GM18907 (cell line): ENCODE measurements around the gene SCN8A.

ENCODE experiments used
- ATAC-seq: cut with Tn5 transposase; IDR thresholded peaks from one replicate; pipeline ENCODE4 v1.9.1; 2021; ENCODE audit warnings: mild to moderate bottlenecking, moderate library complexity; ENCODE audit not compliant: unreplicated experiment

SCN8A gene

DNA sequence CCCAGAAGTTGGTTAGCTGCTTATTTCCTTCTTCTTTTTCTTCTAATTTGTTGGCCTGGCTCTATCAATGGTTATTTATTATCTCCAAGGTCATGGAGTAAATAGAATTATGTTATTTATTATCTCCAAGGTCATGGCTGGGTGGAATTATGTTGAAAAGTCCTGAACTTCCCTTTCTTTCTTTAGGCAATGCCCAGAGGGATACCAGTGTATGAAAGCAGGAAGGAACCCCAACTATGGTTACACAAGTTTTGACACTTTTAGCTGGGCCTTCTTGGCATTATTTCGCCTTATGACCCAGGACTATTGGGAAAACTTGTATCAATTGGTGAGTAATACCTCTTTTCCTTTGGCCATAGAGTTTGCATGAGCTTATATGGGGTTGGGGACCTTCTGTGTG is 111.6 kb downstream of the SCN8A start:
- no peak for ATAC-seq

DNA sequence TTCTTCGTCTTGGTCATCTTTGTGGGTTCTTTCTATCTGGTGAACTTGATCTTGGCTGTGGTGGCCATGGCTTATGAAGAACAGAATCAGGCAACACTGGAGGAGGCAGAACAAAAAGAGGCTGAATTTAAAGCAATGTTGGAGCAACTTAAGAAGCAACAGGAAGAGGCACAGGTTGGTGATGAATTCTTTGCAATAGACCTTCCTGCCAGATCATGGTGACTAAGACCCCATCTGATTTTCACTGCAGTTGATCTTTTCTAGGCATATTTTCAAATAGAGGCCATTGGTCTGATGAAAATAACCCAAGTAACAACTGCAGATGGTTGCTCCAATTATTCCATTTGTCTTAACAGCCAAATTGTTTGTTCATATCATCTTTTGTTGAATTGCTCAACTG is 114.4 kb downstream of the SCN8A start:
- ATAC-seq, result no peak

DNA sequence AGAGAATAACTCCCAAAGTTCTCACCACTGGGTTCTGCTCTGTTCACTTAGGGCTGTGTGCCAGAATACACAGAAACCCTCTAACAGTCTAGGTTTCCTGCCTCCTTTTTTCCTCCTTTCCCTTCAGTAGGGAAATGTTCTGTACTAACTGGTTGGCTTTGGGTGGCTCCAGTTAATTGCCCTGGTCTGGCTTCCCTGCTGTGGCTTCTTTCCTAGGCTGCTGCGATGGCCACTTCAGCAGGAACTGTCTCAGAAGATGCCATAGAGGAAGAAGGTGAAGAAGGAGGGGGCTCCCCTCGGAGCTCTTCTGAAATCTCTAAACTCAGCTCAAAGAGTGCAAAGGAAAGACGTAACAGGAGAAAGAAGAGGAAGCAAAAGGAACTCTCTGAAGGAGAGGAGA is 115.2 kb downstream of the SCN8A start:
- no peak for ATAC-seq

DNA sequence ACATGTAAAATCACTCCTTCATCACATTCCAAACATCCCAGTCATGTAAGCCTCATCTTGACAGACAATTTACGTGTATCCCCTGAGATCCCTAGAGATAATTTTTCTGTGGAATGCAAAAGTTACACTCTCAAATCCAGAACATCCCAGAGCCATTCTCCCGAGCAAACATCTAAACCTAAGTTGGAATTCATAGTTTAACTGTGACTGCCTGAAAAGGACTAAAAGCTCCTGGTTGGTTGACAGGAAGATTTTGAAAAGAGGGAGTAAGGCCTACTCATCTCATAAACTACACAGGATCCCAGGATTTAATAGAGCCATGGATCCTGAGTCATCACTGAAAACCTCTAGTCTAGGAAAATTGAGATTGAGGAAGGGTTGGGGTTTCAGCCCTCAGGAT is 123.6 kb downstream of the SCN8A start:
- no peak for ATAC-seq

DNA sequence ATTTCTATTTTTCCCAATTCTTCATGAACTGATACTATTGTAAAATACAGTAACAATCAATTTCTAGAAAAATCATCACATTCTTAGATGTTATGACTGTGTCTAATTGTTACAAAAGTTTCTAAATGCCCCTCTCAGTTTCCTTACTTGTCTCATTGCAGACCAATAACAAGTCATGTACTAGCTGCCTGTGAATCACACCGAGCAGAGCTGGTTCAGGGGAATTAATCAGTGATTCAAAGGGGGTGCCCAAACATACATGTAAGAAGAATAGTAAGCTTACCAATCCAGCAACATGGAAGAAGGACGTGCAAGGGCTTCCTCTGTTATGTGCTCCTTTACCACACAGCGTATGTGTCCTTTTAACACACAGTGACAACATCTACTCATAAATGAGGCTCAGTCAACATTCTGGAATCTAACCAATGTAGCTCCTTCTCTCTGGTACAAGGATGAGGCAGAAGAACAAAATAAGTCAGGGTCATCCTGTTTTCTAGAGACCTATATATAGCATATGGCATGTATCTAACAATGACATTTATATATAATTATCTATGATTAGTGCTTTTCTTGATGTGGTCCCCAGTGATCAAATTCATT is 126.4 kb downstream of the SCN8A start:
- ATAC-seq, result no peak

DNA sequence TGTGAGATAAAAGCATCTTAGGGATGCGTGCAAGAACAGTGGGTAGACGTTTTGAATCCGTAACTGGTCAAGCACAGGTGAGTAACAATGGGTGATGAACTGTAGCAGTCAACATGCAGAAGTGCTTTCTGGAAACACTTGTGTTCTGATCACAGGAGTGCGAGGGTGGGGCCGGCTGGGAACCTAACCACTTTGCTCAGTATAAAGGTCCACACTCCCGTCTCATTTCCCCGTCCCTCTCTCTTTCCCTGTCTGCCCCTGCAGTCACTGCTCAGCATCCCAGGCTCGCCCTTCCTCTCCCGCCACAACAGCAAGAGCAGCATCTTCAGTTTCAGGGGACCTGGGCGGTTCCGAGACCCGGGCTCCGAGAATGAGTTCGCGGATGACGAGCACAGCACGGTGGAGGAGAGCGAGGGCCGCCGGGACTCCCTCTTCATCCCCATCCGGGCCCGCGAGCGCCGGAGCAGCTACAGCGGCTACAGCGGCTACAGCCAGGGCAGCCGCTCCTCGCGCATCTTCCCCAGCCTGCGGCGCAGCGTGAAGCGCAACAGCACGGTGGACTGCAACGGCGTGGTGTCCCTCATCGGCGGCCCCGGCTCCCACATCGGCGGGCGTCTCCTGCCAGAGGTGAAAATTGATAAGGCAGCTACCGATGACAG is 130.4 kb downstream of the SCN8A start:
- ATAC-seq, result no peak

DNA sequence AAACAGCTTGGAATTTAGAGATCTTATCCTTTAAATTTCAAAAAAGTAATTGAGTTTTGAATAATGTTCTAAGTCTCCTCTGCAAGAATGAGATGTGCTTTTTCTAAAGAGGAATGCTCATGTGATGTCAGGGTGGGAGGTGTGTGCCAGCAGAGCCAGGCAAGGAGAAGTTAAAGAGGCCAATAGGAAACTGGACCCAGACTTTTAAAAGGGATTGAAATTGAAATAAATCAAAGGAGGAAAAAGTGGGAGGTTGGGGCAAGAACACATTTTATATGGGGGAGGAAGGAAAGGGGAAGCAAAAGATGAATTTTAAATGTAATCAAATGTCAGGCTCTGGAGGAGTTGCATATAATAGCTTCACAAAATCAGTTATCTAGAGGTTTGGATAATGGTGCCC is 131.4 kb downstream of the SCN8A start:
- no peak for ATAC-seq

DNA sequence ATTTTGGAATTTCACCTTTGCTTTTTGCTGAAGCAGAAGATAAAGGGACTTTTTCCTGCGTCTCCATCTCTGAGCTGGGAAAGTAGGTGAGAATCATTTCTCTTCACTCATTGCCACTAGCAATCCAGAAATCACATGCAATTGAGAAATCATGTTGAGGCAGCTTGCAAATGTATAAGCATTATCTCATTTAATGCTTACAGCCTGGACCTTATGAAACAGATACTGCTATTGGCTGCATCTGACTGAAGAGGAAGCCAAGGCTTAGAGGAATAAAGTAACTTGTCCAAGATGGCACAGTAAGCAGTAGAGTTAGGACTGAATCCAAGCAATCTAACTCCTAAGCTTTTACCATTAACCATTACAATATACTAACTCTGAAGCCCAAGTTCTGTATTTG is 135.1 kb downstream of the SCN8A start:
- no peak for ATAC-seq

DNA sequence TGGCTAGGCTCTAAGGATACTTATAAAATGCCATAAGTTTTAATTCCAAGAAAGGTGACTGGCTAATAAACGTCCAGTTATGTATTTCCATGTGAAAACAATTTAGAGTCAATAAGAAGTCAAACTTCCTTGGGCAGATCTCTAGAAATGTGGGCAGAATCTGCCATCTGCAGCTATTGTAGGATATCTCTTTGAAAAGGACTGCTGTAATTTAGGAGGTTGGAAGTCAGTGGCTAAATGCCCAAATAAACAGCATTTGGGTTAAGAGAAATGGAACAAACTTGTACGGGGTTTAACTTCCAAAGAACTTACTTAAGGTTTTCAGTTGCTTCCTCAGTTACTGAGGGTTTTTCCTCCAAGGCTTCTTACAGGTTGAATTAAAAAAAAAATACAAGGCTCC is 135.9 kb downstream of the SCN8A start:
- no peak for ATAC-seq

DNA sequence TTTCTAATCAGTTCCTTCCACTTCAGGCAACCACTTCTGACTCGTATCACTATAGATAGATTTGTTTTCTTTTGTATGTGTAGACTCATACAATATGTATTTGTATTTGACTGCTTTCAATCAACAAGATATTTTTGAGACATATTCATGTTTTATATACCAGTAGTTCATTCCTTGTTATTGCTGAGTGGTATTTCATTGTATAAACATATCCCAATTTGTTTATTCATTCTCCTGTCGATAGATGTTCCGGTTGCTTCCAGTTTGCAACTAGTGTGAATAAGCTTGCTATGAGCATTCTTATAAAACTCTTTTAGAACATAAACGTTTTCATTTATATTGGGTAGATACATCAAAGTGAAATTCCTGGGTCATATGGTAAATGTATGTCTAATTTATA is 138.3 kb downstream of the SCN8A start:
- no peak for ATAC-seq

DNA sequence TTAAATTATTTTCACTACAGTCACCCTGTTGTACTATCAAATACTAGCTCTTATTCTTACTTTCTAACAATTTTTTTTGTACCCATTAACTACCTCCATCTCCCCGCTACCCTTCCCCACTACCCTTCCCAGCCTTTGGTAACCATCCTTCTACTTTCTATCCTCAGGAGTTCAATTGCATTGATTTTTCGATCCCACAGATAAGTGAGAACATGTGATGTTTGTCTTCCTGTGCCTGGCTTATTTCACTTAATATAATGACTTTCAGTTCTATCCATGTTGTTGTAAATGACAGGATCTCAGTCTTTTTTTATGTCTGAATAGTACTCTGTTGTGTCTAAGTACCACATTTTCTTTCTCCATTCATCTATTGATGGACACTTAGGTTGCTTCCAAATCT is 139.7 kb downstream of the SCN8A start:
- no peak for ATAC-seq

DNA sequence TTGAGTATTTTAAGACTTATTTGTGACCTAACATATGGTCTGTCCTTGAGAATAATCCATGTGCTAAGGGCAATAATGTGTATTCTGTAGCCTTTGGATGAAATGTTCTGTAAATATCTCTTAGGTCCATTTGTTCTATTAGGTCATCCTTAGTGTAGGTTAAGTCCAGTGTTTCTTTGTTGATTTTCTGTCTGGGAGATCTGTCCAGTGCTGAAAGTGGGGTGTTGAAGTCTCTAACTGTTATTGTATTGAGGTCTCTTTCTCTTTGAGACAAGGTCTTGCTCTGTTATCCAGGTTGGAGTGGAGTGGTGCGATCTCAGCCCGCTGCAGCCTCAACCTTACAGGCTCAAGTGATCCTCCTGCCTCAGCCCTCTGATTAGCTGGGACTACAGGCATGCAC is 149.5 kb downstream of the SCN8A start:
- ATAC-seq, result no peak

DNA sequence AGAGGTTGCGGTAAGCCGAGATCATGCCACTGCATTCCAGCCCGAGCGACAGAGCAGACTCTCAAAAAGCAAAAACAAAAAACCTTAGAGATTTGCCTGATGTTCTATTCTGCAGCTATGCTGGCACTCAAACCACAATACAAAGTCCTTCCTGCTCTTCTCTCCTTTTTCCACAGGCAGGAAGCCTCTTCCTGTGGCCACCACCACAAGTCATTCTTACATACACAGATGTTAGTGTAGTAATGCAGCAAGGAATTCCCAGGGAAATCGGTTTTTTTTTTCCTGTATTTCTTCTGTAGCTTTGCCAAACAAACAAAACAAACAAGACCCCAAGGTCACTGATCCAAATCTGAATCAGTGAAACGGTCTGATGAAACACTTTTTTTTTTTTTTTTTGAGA is 153.2 kb downstream of the SCN8A start:
- no peak for ATAC-seq

DNA sequence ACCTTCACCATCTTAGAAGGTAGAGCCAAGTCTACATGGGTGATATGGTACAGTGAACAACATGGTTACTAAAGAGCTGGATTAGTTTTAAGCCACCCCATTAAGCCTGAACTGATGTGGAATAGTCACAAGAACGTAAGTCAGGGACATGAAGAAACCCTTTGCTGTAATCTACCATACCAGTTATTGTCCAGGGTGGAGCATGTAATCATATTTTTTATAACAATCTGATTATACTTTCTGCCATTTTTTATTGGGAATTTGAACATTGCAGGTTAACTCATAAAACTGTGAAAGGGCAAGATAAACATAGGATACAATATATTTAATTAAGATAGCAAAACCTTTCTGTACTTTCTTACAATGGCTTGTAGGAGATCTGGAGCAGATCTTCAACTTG is 153.9 kb downstream of the SCN8A start:
- ATAC-seq, result no peak

DNA sequence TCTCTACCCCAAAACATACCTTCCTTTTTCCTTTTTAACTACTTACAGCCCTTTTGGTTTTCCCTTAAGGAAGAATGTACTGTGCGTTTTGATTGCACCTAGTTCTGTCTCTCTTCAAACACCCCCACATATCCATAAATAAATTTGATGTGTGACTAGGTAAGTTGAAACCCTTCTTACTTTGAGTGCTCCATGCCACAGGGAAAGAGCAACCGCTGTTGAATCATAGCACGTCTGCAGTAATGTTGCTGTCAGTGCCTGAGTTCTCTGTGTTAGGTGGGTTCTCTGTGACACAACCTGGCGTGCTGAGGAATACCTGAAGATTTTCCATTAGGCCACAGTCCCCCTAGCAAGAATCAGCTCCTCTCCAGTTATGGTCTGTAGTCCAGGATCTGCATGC is 155.4 kb downstream of the SCN8A start:
- ATAC-seq, result no peak

DNA sequence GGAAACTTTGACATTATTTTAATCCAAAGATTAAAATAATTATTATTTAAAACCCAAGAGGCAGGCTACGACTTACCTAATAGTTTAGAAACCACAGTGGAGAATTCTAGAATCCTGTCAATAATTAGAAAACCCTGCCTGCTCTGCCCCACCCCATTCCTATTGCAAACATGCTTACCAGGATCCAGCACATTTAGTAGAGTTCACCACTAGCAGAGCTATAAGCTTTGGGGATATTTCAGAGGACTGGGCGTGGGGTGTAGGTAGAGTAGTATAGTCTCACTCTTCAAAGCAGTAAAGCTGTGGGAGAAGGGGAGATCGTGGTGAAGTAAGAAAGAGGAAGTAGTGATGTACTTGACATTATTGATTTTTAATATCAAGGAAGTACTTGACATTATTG is 157.2 kb downstream of the SCN8A start:
- ATAC-seq, result no peak

DNA sequence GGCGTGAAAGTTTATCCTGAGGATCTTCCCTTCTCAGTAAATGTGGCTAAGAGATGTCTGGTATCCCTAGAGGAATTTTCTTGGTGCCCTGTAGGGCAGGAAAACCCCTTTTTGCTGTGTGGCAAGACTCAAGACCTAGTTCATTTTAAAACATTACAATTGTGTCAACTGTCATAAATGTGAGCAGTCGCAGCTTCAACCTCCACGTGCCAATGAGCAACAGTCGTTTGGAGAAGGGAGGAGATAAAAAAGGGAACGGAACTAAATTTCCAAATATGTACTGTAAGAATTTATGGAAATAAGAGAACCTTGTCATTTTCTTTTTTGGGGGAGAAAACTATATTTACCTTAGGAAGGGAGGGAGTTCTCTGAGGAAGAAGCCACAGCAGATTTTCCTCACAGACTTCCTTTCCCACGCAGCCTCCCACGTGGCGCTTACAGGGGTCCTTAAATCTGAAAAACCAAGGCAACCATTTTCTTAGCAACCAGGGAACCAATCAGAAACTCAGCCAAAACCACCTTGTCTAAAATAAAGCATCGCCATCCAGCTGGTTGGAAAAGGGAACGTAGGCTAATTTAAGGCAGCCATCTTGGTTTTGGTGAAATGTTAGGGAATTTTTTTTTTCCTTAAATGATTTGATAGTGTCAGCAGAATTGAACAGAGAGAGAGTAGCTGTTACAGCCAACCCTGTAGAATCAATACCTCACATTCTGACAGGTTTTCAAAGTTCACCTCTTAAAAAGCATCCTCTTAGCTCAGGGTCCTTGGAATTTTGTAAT is 158.4 kb downstream of the SCN8A start:
- ATAC-seq, result no peak

DNA sequence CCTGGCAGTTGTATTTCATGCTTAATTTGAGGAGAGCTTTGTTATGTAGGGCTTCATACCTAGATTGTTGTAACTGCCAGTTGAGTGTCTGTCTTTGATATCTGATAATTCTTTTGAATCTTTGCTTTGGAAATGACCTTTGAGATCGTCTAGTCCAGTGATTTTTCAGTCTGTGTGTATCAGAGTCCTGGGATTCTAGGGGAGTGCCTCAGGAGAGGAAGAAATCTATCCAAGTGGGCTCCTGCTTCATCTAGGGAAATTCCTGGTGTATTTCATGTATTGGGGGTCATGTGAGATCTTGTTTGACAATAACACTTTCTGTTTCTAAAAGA is 158.9 kb downstream of the SCN8A start:
- ATAC-seq, result no peak

DNA sequence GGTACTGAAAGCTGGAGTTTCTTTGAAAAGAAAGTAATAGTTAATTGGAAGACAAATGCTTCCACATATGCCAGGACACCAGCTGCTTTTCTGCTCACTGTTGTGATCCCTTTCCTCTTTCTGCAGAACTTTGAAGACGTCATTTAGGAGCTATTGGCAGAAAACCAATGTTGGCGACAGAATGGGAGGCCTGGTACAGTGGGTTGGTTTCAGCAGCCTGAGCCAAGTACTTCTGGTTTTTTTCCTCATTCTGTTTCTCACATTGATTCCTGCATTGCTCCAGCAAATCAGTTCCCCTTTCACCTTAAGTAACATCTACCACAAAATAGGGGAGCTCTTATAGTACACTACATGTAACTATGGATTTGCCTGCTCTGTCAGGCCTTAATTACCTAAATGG is 160.6 kb downstream of the SCN8A start:
- no peak for ATAC-seq

DNA sequence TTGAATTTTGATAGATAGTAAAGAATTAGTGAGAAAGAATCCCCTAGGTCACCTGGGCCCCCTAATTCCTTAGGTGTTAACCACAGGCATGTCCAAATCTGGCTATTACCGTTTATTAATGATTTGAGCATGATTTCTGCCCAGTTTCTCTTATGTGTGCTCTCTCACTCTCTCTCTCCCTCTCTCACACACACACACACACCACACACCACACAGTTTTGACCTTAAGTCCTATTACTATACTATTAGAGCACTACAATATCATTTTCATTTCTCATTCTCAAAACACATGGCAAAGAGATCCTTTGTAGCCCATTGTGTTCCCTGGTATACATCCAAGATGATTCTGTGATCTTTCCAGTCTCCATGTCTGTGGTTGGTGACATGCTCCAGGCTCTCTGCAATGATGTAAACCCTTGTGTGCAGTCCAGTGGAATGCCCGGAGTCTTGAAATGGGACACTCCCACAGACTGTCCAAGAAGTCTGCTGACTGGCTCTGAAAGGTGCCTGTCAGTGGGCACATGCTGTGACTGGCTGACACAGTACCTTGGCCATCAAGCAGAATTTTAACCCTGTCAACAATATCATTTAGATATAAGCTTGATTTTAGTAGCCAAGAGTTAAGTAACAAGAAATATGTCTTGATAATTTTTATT is 161.3 kb downstream of the SCN8A start:
- ATAC-seq, result no peak

DNA sequence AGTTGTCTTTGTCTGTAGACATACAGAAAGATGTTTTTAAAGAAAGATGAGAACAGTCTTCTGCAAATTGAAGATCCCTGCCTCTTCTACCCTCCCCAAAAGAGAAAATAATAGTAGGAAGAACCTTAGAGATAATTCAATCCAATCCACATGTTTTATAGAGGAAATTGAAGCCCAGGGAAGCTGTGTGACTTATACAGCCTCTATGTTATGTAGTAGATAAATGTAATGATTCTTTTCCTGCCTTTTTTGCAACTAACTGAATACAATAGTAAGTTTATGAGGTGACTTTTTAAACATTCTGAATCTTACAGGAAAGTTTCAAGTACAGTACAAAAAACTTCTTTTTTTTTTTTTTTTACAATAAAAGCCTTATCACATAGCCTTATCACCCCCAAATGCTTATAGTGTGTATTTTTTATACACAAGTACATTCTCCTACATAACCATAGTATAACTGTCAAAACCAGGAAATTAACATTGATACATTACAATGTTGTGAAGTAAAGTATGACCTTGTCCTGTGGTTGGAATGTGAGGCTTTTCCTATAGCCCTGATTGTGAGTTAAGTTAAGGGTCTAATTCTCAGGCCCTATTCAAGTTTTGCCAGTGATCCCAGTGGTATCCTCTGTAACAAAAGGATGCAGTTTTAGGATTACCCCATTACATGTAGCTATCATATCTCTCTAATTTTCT is 163.1 kb downstream of the SCN8A start:
- ATAC-seq, result no peak
